Stomach (tissue), 4 donors: ENCODE measurements around the gene SH3RF3.

ENCODE experiments used
- CTCF ChIP-seq, 7 experiments: fragments of 450-650 bp in 4 of 7; fragments of 200-600 bp in 3 of 7; sonication (generic) in 3 of 7; IDR thresholded peaks; one replicate each; pipeline ENCODE4 v1.5.1; 2016 to 2019; ENCODE audit warnings: antibody characterized with exemption in 7 of 7, control low read depth in 2 of 7, mild to moderate bottlenecking in 1 of 7
- EP300 ChIP-seq: sonication (generic); formaldehyde crosslinking; IDR thresholded peaks from one replicate; pipeline ENCODE4 v1.6.1; 2017; ENCODE audit warnings: antibody characterized with exemption
- POLR2A ChIP-seq, 4 donors: fragments of 450-650 bp; IDR thresholded peaks; one replicate each; pipeline ENCODE4 v1.6.1; 2016; ENCODE audit warnings: antibody characterized with exemption in 4 of 4, control low read depth in 2 of 4, mild to moderate bottlenecking in 1 of 4, moderate library complexity in 1 of 4

- no peak for TF ChIP-seq CTCF (IDR thresholded peaks at IDR 0.05)
- TF ChIP-seq EP300, result no peak
- no peak for TF ChIP-seq POLR2A (IDR thresholded peaks at IDR 0.05)
These were observed 219.9 kb downstream of the SH3RF3 start for GRCh38 chr2:109348671-109349502.
